Measurements from ENCODE around the gene MS4A3.
"Not testable (repeated sequence)": the region's sequence is repeated elsewhere in the genome, so short reads cannot be mapped to it uniquely, and the experiment has no call there.

MS4A3 gene, protein sequence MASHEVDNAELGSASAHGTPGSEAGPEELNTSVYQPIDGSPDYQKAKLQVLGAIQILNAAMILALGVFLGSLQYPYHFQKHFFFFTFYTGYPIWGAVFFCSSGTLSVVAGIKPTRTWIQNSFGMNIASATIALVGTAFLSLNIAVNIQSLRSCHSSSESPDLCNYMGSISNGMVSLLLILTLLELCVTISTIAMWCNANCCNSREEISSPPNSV

DNA sequence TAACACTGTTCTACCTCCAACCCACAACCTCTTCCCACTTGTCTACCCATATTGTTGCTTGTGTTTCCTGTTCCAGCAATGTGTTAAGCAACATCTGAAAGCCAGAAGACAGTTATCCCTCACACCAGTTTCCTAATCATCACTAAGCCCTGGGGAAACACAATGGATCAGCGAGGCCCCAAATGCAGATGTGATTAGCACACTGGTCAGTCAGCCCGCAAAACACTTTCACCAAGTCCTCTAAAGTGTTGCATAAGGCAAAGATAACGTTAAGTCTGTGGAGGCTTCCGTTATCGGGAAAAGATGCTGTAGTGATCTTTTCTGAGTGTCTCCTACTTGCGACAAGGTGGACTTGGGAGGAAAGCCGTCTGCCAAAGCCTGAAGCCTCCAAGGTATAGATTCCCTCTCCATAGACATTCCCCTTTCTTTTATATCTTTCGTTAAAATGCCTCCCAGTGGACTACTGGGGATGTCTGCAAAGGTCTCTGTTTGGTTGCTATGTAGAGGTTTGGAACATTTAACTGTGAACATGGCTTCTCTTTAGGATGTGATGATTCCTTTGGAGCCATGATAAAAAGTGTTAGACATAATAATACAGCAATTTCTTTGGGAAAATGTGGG, at the start of gene MS4A3:
Gene MS4A3 (plus strand): TSS at position 317 of the 621 bp plus-strand sequence. CDS start 4,496 bp downstream, outside the sequence.
- Mint-ChIP-seq H3K4me3 (no peak within 1 kb of the TSS), H3K4me1 (peaks cover 6% of the 10 kb centered on the region), H3K27me3 (peaks cover 8% of the 10 kb centered on the region), H3K9me3 (peaks cover 0 to 7% of the 10 kb centered on the region in 2 donors), H3K27ac (no peak within 1 kb of the TSS)
- DNase-seq (no peak), ATAC-seq (no peak)

DNA sequence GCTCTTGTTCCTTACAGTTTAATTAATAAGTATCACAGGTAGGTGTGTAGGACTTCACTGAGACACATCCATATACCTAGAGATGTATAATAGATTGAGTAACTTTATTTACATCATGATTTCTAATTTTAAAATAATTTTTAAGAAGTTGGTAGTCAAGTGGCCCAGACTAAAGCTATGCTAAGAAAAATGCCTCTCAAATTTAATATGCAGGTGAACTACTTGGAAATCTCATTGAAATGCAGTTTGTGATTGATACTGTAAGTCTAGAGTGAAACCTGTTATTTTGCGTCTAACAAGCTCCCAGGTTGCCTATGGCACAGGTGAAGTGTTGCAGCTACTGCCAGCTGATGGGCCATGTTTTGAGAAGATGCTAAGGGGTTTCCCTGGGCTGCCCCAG, 39.6 kb upstream of the MS4A3 start, which contains the start of gene OOSP4B:
Gene OOSP4B (plus strand): TSS at position 301 of the 400 bp plus-strand sequence.
- no peak within 1 kb of the TSS for H3K27ac Mint-ChIP-seq
- no peaks in the 10 kb centered on the region for H3K4me1 Mint-ChIP-seq
- H3K27me3 Mint-ChIP-seq: no peaks in the 10 kb centered on the region
- DNase-seq (no peak), ATAC-seq (no peak)
- H3K4me3 Mint-ChIP-seq: no peak within 1 kb of the TSS
- no peaks in the 10 kb centered on the region for H3K9me3 Mint-ChIP-seq

DNA sequence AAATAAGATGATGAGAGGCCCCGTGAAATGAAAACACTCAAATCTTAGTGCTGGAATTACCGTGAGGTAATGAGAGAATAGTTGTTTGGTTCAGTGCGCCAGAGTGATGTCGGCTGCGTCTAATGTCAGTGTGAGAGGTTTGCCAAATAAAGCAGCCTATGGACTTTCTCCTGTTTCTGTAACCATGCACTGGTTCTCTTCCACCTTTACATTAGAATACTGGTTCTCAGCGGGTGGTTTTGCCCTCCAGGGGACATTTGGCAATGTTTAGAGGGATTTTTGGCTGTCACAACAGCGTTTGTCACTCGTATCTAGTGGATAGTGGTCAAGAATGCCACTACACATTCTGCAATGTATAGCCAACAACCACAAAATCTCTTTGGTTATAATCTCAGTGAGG, 38.4 kb upstream of the MS4A3 start:
- no peak overlapping the region for H3K4me3 Mint-ChIP-seq
- H3K27me3 Mint-ChIP-seq: no peaks in the 10 kb centered on the region
- ATAC-seq (no peak), DNase-seq (no peak)
- H3K27ac Mint-ChIP-seq: no peak overlapping the region
- H3K9me3 Mint-ChIP-seq: no peaks in the 10 kb centered on the region
- no peaks in the 10 kb centered on the region for H3K4me1 Mint-ChIP-seq

DNA sequence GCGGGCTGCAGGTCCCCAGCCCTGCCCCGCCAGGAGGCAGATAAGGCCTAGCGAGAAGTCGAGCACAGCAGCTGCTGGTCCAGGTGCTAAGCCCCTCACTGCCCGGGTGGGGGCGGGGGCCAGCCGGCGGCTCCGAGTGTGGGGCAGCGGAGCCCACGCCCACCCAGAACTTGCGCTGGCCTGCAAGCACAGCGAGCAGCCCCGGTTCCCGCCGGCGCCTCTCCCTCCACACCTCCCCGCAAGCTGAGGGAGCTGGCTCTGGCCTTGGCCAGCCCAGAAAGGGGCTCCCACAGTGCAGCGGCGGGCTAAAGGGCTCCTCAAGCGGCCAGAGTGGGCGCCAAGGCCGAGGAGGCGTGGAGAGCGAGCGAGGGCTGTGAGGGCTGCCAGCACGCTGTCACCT, 36.1 kb upstream of the MS4A3 start:
- H3K4me3 Mint-ChIP-seq, H3K27me3 Mint-ChIP-seq, DNase-seq, H3K9me3 Mint-ChIP-seq, ATAC-seq, H3K27ac Mint-ChIP-seq, H3K4me1 Mint-ChIP-seq: not testable (repeated sequence)

DNA sequence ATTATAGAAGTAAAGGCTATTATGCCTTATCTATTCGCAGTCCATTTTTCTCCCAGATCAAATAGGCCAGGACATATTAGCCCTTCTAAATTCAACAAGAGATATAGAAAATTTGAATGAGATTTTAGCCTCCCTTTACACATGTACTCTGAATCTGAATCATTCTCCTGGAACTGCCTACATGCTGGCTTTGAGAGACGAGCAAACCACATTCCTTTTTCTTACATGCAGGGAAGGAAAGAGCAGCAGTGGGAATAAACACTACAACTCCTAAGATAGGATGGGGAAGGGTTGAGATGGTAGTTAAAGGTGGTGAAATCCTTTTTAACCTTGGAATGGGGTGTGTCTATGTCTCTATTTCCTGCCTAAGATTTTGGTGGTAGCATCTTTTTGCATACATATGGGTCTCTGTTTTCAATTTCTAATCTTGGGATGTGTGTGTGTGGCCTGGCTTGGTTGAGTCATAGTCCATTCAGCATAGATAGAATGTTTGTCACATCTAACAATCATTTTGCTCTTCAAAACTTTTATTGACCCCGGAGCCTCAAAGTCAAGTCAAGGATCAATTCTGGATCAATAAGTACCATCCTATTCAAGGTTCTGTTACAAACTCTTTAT, 27.3 kb upstream of the MS4A3 start:
- H3K27ac Mint-ChIP-seq: no peak overlapping the region
- no peaks in the 10 kb centered on the region for H3K27me3 Mint-ChIP-seq
- ATAC-seq (no peak), DNase-seq (no peak)
- H3K4me3 Mint-ChIP-seq: no peak overlapping the region
- no peaks in the 10 kb centered on the region for H3K9me3 Mint-ChIP-seq
- no peaks in the 10 kb centered on the region for H3K4me1 Mint-ChIP-seq

DNA sequence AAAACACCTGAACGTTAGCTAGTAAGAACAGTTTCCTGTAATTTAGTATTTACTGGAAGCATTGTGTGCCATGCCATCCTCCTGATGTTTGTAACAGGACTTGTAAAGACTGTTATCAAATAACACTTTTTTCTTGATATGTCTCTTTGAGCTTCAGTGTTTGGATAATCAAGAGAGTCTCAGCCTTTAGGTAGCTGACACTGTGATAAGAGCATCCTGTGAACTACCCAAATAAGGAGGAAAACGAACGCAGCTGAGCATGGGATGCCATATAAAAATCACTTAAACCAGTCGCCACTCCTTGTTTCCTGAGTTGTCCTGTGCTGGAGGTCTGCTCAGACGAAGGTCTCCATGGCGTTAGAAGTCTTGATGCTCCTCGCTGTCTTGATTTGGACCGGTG, 16.4 kb upstream of the MS4A3 start, which contains the start of gene OOSP2:
Gene OOSP2 (plus strand): TSS at position 301 of the 400 bp plus-strand sequence. CDS start 51 bp downstream, at position 352.
- DNase-seq (no peak), ATAC-seq (no peak)
- Mint-ChIP-seq H3K4me1 (no peaks in the 10 kb centered on the region), H3K27ac (no peak within 1 kb of the TSS), H3K27me3 (no peaks in the 10 kb centered on the region), H3K4me3 (no peak within 1 kb of the TSS), H3K9me3 (no peaks in the 10 kb centered on the region)

DNA sequence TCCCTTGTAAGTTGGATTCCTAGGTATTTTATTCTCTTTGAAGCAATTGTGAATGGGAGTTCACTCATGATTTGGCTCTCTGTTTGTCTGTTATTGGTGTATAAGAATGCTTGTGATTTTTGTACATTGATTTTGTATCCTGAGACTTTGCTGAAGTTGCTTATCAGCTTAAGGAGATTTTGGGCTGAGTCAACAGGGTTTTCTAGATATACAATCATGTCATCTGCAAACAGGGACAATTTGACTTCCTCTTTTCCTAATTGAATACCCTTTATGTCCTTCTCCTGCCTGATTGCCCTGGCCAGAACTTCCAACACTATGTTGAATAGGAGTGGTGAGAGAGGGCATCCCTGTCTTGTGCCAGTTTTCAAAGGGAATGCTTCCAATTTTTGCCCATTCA, 6.0 kb upstream of the MS4A3 start:
- H3K9me3 Mint-ChIP-seq, ATAC-seq, H3K4me3 Mint-ChIP-seq, H3K4me1 Mint-ChIP-seq, H3K27ac Mint-ChIP-seq, DNase-seq: not testable (repeated sequence)
- H3K27me3 Mint-ChIP-seq: peaks cover 22% of the 10 kb centered on the region

DNA sequence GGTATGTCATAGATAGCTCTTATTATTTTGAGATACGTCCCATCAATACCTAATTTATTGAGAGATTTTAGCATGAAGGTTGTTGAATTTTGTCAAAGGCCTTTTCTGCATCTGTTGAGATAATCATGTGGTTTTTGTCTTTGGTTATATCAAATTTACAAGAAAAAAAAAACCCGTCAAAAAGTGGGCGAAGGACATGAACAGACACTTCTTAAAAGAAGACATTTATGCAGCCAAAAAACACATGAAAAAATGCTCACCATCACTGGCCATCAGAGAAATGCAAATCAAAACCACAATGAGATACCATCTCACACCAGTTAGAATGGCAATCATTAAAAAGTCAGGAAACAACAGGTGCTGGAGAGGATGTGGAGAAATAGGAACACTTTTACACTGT, 5.6 kb upstream of the MS4A3 start:
- H3K27me3 Mint-ChIP-seq: peaks cover 18% of the 10 kb centered on the region
- not testable (repeated sequence) for ATAC-seq, H3K4me1 Mint-ChIP-seq, H3K4me3 Mint-ChIP-seq, H3K9me3 Mint-ChIP-seq, H3K27ac Mint-ChIP-seq, DNase-seq

DNA sequence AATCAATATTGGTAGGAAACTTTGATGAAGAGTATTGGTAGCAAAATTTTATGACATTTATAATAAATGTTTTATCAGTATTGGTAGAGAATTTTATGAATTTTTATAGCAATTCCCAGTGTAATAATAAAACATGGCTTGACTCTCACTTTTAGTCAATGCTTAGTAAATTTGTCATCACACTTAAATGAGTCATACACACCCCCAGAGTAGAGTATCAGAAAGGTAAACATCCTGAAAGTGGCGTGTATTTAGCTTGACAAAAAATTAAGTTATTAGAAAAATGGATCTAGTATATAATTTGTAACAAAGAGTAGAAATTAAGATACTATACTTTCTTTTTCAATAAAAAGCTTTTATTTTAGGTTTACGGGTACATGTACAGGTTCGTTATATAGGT, 2.6 kb downstream of the MS4A3 start:
- Mint-ChIP-seq H3K27ac (no peak overlapping the region), H3K9me3 (peaks cover 0 to 7% of the 10 kb centered on the region in 2 donors), H3K4me3 (no peak overlapping the region), H3K4me1 (peaks cover 6% of the 10 kb centered on the region), H3K27me3 (peaks cover 15% of the 10 kb centered on the region)
- ATAC-seq (peak; percentile 53), DNase-seq (no peak)

DNA sequence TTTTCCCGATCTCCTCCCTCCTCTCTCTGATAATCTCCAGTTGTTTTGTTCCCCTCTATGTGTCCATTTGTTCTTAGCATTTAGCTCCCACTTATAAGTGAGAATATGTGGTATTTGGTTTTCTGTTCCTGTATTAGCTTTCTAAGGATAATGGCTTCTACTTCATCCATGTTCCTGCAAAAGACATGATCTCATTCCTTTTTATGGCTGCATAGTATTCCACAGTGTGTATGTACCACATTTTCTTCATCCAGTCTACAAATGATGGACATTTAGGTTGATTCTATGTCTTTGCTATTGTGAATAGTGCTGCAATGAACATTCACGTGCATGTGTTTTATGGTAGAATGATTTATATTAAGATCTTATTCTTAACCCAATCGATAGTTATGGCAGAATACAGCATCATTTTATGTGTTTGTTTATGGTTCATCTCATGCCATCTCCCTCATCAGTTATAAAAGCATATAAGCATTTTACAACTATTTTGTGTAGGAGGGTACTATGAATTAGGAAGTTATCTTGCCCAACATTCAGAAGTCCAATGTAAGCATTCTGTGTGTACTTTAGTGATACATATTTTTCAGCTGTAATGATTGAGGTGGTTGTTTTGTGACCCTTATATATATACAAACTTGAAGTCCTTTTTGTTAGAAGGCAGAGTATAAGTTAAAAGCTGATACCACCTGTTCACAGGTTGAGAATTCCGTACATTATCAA, 3.2 kb downstream of the MS4A3 start:
- ATAC-seq (no peak), DNase-seq (no peak)
- Mint-ChIP-seq H3K9me3 (peaks cover 0 to 7% of the 10 kb centered on the region in 2 donors), H3K27ac (peak overlapping the region in 1 of 2 donors; percentile 13), H3K27me3 (peaks cover 13% of the 10 kb centered on the region), H3K4me3 (no peak overlapping the region), H3K4me1 (peaks cover 6% of the 10 kb centered on the region)

DNA sequence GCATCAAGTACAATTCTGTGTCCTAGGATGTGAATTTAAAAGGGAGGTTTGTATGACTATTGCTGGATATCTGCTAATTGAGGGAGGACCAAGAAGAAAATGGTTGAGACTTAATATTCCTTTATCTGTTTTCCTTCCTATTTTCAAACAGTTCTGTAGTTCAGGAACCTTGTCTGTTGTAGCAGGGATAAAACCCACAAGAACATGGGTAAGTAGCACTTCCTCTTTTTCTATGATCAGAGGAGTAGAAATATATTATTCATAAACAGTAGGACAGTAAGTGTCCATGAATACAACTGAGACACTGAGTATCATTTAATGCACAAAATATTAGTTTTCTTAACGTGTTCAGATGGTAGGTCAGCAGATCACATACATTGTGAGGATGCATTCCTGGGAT, 7.6 kb downstream of the MS4A3 start:
- Mint-ChIP-seq H3K4me3 (no peak overlapping the region), H3K27me3 (peaks cover 7% of the 10 kb centered on the region), H3K27ac (no peak overlapping the region), H3K4me1 (peaks cover 6% of the 10 kb centered on the region), H3K9me3 (peaks cover 0 to 7% of the 10 kb centered on the region in 2 donors)
- DNase-seq (no peak), ATAC-seq (no peak)

DNA sequence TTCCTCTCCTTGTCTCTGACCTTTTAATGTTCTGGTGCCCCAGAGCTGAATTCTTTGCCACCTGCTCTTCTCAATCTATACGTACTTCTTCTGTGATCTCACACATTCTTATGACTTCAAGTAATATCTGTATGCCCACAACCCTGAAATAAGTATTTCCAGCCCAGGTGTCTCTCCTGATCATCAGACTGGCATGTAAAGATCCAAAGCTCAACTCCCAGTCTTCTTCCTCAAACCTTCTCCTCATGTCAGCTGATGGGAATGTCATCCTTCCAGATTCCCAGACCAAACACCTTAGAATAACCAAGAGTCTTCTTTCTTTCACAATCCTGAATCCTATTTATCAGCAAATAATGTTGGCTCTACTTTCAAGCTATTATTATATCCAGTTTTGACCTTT, 9.3 kb downstream of the MS4A3 start:
- no peak overlapping the region for H3K4me3 Mint-ChIP-seq
- no peak for DNase-seq
- H3K9me3 Mint-ChIP-seq: no peaks in the 10 kb centered on the region
- no peak for ATAC-seq
- no peak overlapping the region for H3K27ac Mint-ChIP-seq
- peaks cover 7% of the 10 kb centered on the region for H3K27me3 Mint-ChIP-seq
- H3K4me1 Mint-ChIP-seq: no peaks in the 10 kb centered on the region

- H3K4me3 Mint-ChIP-seq: no peak overlapping the region
- peaks cover 0 to 5% of the 10 kb centered on the region in 2 donors for H3K9me3 Mint-ChIP-seq
Observed at GRCh38 chr11:60069450-60069849, 13.0 kb downstream of the MS4A3 start.

GRCh38 chr11:60071644-60072043, 15.2 kb downstream of the MS4A3 start:
- H3K27ac Mint-ChIP-seq, DNase-seq, H3K4me3 Mint-ChIP-seq, H3K27me3 Mint-ChIP-seq, H3K9me3 Mint-ChIP-seq, H3K4me1 Mint-ChIP-seq, ATAC-seq: not testable (repeated sequence)

More at GRCh38 chr11:60069450-60069849, 13.0 kb downstream of the MS4A3 start:
- ATAC-seq (no peak), DNase-seq (no peak)
- H3K27me3 Mint-ChIP-seq: peaks cover 7% of the 10 kb centered on the region
- H3K4me1 Mint-ChIP-seq: no peaks in the 10 kb centered on the region
- no peak overlapping the region for H3K27ac Mint-ChIP-seq

GRCh38 chr11:60077216-60077817, 20.9 kb downstream of the MS4A3 start:
- peaks cover 10% of the 10 kb centered on the region for H3K27me3 Mint-ChIP-seq
- peaks cover 4 to 7% of the 10 kb centered on the region in 2 donors for H3K9me3 Mint-ChIP-seq
- no peak overlapping the region for H3K27ac Mint-ChIP-seq
- DNase-seq (no peak), ATAC-seq (no peak)
- no peak overlapping the region for H3K4me3 Mint-ChIP-seq
- H3K4me1 Mint-ChIP-seq: no peaks in the 10 kb centered on the region
